NCI-H1930 (cell line): ENCODE results near the gene ACAP1.

Source experiments
- DNase-seq, 2 experiments: peaks; one replicate each; lab custom pipeline; 2025; lab: John Stamatoyannopoulos, UW

The ACAP1 gene, protein sequence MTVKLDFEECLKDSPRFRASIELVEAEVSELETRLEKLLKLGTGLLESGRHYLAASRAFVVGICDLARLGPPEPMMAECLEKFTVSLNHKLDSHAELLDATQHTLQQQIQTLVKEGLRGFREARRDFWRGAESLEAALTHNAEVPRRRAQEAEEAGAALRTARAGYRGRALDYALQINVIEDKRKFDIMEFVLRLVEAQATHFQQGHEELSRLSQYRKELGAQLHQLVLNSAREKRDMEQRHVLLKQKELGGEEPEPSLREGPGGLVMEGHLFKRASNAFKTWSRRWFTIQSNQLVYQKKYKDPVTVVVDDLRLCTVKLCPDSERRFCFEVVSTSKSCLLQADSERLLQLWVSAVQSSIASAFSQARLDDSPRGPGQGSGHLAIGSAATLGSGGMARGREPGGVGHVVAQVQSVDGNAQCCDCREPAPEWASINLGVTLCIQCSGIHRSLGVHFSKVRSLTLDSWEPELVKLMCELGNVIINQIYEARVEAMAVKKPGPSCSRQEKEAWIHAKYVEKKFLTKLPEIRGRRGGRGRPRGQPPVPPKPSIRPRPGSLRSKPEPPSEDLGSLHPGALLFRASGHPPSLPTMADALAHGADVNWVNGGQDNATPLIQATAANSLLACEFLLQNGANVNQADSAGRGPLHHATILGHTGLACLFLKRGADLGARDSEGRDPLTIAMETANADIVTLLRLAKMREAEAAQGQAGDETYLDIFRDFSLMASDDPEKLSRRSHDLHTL

DNA sequence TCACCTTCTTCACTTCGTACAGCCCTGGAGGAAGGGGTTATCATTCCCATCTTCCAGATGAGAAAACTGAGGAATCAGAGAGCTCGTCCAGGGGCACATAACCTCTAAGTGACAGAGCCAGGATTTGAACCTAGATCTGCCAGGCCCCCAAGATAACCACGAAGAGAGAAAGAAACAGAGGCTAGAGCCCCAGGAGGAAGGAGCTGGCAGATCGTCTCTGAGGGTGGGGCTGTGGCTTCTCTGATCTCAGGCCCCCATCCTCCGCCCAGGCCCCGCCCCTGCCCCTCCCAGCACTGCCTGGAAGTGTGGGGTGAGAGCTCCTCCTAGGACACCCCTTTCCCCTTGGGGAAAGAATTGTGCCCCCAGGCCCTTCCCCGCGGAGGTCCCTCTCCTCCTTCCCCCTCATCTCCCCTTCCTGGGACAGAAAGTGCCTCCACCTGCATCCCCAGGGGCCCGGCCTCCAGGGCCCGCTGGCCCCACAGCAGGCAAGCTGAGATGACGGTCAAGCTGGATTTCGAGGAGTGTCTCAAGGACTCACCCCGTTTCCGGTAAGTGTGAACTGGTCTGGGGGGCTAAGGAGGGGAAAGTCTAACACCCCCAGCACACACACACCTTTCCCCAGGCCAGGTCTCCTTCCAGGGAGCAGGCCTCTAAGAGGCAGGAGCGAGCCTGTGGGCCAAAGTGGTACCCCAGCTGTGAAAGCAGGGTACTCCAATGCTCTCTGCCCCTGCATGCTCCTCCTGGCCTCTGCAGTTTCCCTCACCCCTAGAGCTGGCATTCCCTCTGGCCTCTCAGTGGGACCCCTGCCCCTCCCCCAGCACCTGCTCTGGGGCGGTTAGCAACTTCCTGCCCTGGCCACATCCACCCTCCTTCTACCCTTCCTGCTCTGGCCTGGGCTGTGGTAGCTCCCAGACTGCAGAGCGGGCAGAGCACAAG lies at the start of gene ACAP1:
Gene ACAP1, plus strand, starts transcription at position 290 of the 936 bp plus-strand sequence. Its CDS starts 206 bp downstream, at position 496.
- no peak for DNase-seq

DNA sequence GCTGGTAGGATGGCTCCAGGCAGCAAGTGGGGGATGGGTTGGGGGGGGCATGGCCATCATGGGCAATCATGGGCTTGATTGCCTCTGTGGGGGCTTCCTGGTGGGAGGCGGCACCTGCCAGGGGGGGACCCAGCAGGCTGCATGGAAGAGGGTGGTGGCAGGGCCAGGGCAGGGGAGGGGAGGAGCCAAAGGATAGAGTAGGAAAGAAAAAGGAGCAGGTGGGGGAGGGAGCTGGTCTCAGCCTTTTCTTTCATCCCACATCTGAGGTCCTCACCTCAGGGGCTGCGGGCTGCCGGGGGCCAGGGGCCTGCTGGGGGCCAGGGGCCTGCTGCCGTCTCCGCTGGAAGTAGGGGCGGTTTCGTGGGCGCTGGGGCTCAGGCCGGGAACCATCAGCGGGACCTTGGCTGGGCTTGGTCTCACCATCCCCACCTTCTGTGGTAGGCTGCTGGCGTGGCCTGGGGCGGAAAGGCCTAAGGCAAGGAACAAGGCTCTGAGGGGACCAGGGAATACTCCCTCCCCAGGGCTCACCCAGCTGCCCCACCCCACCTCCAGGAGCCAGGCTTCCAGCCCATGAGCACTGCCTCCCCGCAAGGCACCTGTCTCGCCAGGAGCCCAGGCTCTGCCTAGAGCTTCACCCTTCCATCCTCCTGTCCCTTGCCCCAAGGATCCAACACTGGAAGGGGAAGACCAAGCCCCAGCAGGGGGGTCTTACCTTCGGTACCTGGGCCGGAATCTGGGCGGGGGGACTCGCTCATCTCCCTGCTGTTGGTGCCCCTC lies 46.9 kb upstream of the ACAP1 start:
- no peak for DNase-seq

DNA sequence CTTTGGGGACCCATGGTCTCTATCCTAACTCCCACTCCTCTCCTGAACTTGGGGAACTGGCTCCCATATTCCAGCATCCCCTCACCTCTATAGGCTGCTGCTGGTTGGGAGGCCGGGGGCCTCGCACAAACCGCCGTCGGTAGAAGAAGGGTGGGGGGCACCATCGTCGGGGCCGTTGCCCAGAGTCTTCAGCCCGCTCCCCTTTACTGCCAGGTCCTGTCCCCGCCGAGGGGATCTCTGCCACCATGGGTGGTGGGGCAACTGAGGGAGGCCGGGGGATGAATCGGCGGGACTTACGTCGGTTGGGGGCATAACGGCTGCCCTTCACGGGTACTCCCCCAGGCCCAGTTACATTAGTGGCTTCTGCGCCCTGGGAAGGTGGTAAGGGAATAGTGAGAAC lies 46.2 kb upstream of the ACAP1 start:
- DNase-seq, result no peak

DNA sequence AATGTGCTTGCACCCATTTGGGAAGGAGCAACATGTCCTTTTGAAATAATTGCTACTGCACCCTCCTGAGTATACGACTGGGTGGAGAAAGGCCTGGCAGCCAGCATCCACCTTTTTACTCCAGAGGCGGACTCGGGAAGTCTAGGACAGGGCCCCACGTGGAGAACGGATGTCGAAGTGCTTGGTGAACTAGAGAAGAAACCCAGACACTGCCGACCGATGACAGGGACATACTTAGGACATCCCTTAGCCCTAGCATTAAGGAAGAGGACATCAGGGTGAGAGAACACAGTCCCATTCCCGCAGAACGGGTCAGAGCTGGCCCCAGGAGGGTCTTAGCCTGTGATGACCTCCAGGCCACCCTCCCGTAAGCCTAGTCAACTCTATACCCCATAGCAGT lies 45.6 kb upstream of the ACAP1 start:
- DNase-seq, result no peak

DNA sequence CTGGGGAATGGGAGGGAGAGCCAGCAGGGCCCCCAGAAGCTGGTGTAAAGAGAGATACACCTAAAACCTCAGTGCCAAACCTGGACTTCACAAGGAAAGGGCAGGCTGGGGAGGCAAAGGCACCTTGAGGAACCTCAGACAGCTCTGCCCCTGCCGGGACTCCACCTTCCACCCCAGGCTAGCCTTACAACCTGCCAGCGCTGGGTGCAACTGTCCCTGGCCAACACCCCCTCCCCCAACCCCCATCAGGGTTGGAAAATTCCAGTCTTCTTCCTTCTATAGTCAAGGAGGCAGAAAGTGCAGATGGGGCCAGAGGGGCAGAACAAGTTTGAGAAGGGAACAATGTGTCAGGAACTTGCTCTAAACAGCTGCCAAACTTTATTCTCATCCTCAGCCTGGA lies 44.1 kb upstream of the ACAP1 start:
- DNase-seq, result no peak

DNA sequence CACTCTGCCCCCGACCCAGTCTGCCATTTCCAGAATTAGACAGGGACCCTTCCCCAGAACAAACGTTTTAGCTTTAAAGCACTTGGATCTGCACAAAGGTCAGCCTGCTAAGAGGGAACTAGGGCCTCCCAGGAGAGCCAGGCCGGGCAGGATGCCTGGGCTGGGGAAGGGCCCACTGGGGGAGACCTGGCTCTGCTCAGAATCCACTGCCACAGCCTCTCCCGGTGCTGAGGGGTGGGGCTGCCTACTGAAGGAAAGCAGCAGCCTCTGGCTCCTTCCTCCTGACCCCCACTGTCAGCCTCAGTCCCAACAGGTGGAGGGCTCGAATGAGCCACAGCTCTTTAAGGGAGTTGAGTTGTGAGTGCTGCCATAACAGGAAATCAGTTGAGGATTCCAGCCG lies 43.6 kb upstream of the ACAP1 start:
- DNase-seq, result no peak

DNA sequence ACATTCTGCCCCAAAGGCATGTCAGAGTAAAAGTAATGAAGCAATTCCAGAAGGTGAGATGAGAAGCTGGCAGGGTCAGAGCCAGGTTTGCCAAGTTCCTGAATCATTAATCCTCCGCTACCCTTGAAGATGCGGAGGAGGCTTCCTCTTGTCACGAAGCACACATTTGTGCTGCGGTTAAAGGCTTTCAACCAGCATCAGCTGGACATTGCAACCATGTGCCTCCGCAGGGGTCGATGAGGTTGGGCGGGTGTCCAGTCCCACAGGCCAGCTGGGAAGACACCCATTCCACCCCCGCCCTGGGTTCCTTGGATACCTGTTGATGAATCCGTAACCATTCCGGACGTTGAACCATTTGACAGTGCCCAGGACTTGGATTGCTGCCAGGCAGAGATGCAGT lies 43.2 kb upstream of the ACAP1 start:
- no peak for DNase-seq

DNA sequence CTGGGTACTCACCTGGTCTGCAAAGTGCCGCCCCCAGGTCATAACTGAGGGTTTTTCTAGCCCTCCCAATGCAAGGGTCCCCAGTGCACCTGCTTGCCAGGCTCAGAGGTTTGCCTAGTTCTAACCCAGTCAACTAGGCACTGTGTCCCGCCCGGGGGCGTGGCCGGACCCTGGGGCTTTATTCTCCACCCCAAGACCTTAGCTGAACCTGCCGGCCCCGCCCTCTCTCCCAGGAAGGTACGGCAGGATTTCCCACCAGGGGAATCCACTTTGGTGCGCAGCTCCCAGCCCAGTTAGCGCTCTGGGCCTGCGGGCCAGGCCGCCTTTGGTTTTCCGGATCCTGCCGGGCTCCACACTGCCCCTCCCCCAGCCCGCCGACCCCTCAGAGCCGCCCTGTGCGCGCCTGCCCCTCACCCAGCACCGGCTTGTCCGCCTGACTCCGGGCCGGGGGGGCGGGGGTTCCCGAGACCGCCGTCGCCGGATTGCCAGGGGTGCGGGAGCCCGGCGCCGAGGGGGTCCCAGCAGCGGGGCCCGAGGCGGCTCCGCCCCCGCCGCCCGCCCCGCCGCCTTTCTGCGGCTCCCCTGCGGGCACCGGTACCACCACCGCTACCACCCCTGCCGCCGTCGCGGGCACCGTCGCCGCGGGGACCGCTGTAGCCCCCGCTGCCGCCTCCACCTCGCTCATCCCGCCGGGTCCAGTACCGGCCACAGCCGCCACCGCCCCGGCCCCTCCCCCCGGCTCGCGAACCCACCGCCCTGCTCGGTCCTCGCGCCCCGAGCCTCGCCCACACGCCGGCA lies 42.3 kb upstream of the ACAP1 start:
- peak in 1 of 2 experiments; percentile 12 for DNase-seq

DNA sequence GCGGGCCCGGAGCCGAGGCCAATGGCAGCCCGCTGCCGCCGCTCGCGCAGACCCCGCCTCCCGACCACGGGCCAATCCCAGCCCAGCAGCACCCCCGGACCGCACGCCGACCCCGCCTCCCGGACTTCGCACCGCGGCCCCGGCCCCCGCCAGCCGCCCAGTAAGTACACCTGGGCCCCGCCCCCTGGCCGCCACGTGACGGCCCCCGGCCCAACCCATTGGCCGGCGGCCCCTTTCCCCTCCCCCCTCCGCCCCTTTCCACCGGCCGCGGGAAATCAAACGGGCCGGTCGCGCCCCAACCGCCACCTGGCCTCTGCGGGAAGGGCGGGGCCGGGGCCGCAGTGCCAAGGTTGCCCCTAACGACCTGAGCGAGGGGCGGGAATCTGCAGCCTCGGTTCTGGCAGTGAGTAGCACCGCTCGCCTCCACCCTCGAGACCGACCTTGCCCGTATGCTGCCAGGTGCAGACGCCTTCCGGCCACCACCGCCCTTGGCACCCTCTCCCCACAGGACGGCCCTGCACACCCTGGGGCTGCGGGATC lies 41.6 kb upstream of the ACAP1 start, which contains the start of gene YBX2:
Gene YBX2, minus strand, starts transcription at position 26 of the 540 bp plus-strand sequence. CDS start 139 bp downstream, outside the sequence.
- peak; percentile 88 to 93 for DNase-seq

DNA sequence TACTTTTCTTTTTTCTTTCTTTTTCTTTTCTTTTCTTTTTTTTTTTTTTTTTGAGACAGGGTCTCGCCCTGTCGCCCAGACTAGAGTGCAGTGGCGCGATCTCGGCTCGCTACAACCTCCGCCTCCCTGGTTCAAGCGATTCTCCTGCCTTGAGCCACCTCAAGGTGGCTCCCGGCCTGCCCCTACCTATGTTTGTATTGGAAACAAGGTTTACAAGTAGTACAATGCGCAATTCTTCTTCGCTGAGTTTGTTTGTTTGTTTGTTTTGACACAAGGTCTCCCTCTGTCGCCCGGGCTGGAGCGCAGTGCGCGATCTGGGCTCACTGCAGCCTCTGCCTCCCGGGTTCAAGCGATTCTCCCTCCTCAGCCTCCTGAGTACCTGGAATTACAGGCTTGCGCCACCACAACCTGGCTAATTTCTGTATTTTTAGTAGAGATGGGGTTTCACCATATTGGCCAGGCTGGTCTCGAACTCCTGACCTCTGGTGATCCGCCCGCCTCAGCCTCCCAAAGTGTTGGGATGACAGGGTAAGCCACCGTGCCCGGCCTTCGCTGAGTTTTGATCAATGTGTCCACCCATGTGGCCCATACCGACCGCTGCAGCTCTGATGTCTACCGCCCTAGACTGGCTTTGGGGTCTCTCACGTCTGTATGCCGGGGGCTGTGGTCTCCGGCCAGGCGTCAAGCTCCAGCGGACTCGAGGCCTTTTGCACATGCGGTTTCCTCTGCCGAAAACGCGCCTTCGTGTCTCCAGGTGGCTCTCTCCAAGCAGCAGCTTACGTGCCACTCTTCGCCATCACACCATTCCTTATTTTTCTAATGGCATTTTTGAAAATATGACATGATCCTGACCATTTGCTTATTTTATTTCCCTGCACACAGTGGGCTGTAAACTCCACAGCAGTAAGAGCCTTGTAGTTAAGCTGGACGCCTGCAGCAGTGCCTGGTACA lies 40.8 kb upstream of the ACAP1 start:
- DNase-seq, result peak; percentile 19 to 33

DNA sequence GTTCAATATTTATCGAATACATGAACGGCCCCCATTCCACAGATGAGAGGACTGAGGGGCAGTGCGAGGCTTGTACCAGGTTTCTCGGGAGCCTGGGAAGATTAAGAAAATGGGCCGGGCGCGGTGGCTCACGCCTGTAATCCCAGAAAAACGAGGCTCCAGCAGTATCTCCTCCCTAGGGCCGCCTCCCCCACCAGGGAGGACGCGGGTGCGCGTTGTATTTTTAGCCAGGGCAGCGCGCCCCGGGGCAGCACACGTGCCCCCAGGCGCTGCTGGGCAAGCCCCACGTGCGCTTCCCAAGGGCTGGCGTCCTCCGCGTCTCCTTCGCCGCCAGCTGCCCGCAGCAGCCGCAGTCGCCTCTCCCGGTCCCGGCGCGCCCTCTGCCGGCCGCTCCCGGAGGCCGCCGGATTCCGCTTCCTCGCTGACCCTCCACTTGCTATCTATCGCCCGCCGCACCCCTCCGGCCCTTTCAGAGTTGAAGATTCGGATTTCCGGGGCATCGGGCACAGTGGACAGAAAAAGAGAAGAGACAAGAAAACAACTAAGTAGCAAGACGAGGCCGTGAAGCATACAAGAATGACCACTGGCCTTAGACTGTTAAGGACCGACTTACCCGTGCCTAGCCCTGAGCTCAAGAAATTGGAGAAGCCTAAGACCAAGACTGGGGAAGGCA lies 40.0 kb upstream of the ACAP1 start:
- DNase-seq, result peak; percentile 65 to 82

DNA sequence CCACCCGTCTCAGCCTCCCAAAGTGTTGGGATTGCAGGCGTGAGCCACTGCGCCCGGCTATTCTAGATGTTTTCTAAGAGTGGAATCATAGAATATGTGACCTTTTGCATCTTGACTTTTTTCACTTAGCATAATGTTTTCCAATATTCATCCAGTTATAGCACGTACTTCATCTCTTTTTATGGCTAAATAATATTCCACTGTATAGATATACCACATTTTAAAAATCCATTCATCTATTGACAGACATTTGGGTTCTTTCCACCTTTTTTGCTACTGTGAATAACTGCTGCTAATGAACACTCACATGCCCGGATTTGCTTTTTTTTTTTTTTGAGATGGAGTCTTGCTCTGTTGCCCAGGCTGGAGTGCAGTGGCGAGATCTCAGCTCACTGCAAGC lies 32.1 kb upstream of the ACAP1 start:
- DNase-seq, result no peak

DNA sequence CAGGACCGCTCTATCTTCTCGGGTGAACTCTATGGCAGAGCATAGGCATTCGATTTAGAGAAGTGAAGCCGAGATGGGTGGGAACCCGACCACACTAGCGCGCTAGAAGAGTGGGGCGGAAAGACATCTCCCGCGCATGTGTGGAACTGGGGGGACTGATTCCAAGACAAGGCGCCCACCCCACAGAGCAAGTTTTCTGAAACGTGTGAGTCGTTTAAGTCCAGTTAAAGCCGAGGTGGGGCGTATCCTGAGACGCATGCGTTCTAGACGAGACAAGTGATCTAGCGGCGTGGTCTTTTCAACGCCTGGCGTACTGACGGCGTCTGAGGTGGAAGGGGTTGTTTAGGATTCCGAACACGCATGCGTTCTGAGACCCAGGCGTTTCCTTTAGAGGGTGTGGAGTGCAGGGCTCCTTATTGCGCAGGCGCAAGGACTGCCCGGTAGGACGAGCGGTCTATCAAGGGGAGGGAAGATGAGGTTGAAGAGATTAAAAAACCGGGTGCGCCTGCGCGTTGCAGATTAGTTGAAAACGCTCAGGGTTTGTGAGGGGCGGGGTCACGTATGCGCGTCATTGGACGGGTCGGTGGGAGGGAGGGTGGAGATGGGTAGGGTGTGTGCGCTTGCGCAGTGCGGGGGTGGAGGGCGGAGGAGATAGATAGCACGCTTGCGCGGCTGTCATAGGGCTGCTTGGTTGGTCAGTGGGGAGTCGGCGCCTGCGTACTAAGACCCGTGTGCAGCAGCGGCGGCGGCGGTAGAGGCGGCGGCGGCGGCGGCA lies 29.2 kb upstream of the ACAP1 start, which contains the start of gene EIF5A:
Gene EIF5A, plus strand, starts transcription at position 718 of the 775 bp plus-strand sequence. CDS start 2,008 bp downstream, outside the sequence.
- peak; percentile 99 to 100 for DNase-seq

DNA sequence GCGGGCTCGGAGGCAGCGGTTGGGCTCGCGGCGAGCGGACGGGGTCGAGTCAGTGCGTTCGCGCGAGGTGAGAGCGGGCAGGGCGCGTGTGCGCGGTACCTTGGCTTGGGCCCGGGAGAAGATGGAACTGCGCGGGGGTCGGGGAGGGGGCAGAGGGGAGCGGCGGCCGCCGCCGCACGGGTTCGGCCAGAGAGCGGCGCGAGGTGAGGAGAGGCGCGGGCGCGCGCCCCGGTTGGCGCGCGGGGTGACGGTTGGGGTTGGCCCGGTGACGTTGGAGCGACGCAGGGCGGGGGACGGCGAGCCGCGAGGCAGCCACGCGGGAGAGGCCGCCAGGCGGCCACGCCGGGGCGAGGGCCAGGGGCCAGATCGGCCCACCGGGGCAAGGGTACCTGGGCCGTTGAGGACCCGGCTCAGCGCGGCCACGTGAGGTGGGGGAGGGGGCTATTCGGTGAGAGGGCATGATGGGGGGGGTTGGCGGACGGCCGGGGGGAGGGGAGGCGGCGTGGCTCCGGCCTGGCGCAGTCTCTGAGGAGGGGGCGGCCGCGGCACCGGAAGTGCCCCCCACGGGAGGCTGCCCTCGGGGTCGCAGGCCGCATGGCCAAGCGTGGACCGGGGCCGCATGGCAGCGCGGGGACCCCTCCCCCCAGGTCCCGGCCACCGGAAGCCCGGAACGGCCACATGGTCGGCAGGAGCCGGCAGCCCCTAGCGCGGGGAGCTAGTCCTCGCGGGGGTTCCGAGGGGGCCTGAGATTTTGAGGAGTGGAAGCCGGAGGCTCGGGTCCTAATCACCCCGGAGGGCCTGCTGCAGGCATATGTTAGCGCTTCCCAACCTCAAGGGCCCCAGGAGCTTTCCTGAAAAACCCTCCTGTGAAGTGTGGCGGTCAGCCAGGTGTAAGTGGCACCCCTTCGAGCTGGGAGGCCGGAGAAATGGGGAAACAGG lies 28.4 kb upstream of the ACAP1 start:
- peak; percentile 40 to 42 for DNase-seq

DNA sequence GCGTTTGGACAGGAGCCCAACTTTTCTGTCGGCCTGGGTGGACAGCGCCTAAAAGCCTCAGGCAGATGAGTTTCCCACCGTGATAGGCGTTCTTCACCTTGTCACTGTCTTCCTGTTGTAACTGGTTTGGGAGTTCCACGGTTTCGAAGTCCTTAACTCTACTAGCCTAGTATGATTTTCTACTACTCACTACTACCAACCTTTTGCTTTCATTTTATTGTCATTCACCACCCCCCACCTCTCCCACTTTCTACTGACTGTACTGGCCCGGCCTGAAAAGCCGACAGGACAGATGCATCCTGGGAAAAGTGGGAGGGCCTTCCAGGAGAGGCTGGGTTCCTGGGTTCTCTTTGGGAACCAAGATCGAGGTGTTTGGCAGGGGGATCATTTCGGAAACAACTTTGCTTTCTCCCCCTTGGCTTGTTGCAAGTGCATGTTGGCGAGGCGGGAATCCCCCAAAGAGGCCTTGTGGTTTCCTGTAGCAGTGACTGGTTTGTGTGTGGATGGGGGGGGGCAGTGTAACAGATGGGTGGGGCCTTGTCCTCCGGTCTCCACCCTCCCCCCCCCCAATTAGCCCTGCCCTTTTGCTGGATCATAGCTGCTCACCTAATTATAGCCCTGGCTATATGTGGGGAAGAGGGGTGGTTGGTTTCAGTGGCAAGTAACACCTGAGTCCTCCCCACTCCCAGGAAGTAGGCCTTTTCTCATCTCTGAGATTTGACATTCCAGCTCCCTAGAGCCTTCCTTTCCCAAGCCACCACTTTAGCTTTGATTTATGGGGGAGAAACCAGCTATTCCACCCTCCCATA lies 27.5 kb upstream of the ACAP1 start:
- peak; percentile 7 to 20 for DNase-seq
